IMR-90 (cell line): ENCODE data around the gene NT5DC1. TPM values are rescaled to one million over a fixed set of nuclear protein-coding genes. Genes with fewer than 3 reads are reported as not detected.

ENCODE experiments used
- ATAC-seq: fragments of 200-7000 bp; cut with Tn5 transposase; 2 replicates; pipeline ENCODE4 v1.9.1; 2020; ENCODE audit warnings: low read depth, mild to moderate bottlenecking, moderate library complexity
- BruUV-seq: library from RNA; stranded (reverse); fragments of 400-500 nt; replicated peaks from 2 replicates; lab custom pipeline; 2021; lab: Mats Ljungman, UMichigan
- CTCF ChIA-PET: fragments of 300-600 bp; formaldehyde crosslinking; extraction: SDS; loops from one replicate; lab custom pipeline; 2021; ENCODE audit warnings: antibody characterized with exemption; lab: Yijun Ruan, JAX
- POLR2A ChIA-PET: fragments of 300-600 bp; sonication (Branson Sonifier 250); formaldehyde crosslinking; loops from one replicate; lab custom pipeline; 2022; ENCODE audit warnings: antibody characterized with exemption; ENCODE audit not compliant: unreplicated experiment; lab: Charles Lee
- DNase-seq: peaks from one replicate; pipeline ENCODE4 v3.0.0; 2013
- H2AFZ ChIP-seq: replicated peaks from 2 replicates; pipeline ENCODE3; 2013; ENCODE audit warnings: low read length, mild to moderate bottlenecking; ENCODE audit not compliant: poor library complexity
- H2AK5ac ChIP-seq: 2 replicates; pipeline ENCODE4 v1.6.1; 2013; ENCODE audit warnings: low read depth, low read length, inconsistent platforms
- H2AK9ac ChIP-seq: replicated peaks from 2 replicates; pipeline ENCODE3; 2013; ENCODE audit warnings: mild to moderate bottlenecking, low read depth, low read length, moderate library complexity; ENCODE audit not compliant: poor library complexity
- H2BK120ac ChIP-seq: 2 replicates; pipeline ENCODE4 v1.6.1; 2013; ENCODE audit warnings: low read depth, low read length, inconsistent platforms
- H2BK15ac ChIP-seq: 3 replicates; pipeline ENCODE4 v1.6.1; 2013; ENCODE audit warnings: low read depth, low read length, inconsistent platforms
- H2BK20ac ChIP-seq: 2 replicates; pipeline ENCODE4 v1.6.1; 2013; ENCODE audit warnings: low read depth, mild to moderate bottlenecking, inconsistent platforms, low read length, moderate library complexity
- H2BK5ac ChIP-seq: 2 replicates; pipeline ENCODE4 v1.6.1; 2013; ENCODE audit warnings: mild to moderate bottlenecking, low read depth, low read length, inconsistent platforms; ENCODE audit not compliant: poor library complexity, severe bottlenecking
- H3K14ac ChIP-seq: replicated peaks from 2 replicates; pipeline ENCODE4 v1.6.1; 2013; ENCODE audit warnings: low read depth, low read length, inconsistent platforms
- H3K18ac ChIP-seq: 2 replicates; pipeline ENCODE4 v1.6.1; 2013; ENCODE audit warnings: low read depth, low read length, control low read depth
- H3K23ac ChIP-seq: 2 replicates; pipeline ENCODE4 v1.6.1; 2013; ENCODE audit warnings: low read depth, low read length, inconsistent platforms
- H3K27ac ChIP-seq: 2 replicates; pipeline ENCODE4 v1.5.1; 2013; ENCODE audit warnings: mild to moderate bottlenecking, control low read depth, low read length; ENCODE audit not compliant: insufficient read depth
- H3K27me3 ChIP-seq: 2 replicates; pipeline ENCODE4 v1.6.1; 2013; ENCODE audit warnings: low read length; ENCODE audit not compliant: control insufficient read depth, insufficient read depth
- H3K36me3 ChIP-seq: 2 replicates; pipeline ENCODE4 v1.6.1; 2013; ENCODE audit warnings: low read length, mixed read lengths; ENCODE audit not compliant: control insufficient read depth, insufficient read depth
- H3K4ac ChIP-seq: 2 replicates; pipeline ENCODE4 v1.6.1; 2013; ENCODE audit warnings: low read depth, low read length, inconsistent platforms
- H3K4me1 ChIP-seq: 2 replicates; pipeline ENCODE4 v1.6.1; 2013; ENCODE audit warnings: low read length, mixed read lengths; ENCODE audit not compliant: control insufficient read depth, insufficient read depth
- H3K4me2 ChIP-seq: 2 replicates; pipeline ENCODE4 v1.6.1; 2013; ENCODE audit warnings: low read depth, mild to moderate bottlenecking, control low read depth, low read length, moderate library complexity
- H3K4me3 ChIP-seq: 2 replicates; pipeline ENCODE4 v1.5.1; 2013; ENCODE audit warnings: low read depth, mild to moderate bottlenecking, control low read depth, low read length, moderate library complexity; ENCODE audit not compliant: insufficient read depth
- H3K56ac ChIP-seq: 2 replicates; pipeline ENCODE4 v1.6.1; 2013; ENCODE audit warnings: low read length, inconsistent platforms; ENCODE audit not compliant: insufficient read depth; ENCODE audit errors: extremely low read depth
- H3K79me1 ChIP-seq, 2 experiments: 2 replicates each; pipeline ENCODE4 v1.6.1; 2013; ENCODE audit warnings: low read length in 2 of 2, inconsistent platforms in 1 of 2, low read depth in 1 of 2
- H3K9ac ChIP-seq: 2 replicates; pipeline ENCODE4 v1.6.1; 2013; ENCODE audit warnings: low read depth, low read length, control low read depth
- H3K9me1 ChIP-seq: 2 replicates; pipeline ENCODE4 v1.6.1; 2013; ENCODE audit warnings: low read length, inconsistent platforms; ENCODE audit not compliant: insufficient read depth
- H3K9me3 ChIP-seq: 2 replicates; pipeline ENCODE4 v1.6.1; 2013; ENCODE audit warnings: low read length; ENCODE audit not compliant: control insufficient read depth, insufficient read depth
- H4K20me1 ChIP-seq: 2 replicates; pipeline ENCODE4 v1.6.1; 2013; ENCODE audit warnings: low read length, inconsistent platforms; ENCODE audit not compliant: insufficient read depth
- H4K5ac ChIP-seq: 2 replicates; pipeline ENCODE4 v1.6.1; 2013; ENCODE audit warnings: mild to moderate bottlenecking, low read depth, low read length, control low read depth
- H4K8ac ChIP-seq, 2 experiments: 2 replicates each; pipeline ENCODE4 v1.6.1; 2013; ENCODE audit warnings: low read depth in 2 of 2, low read length in 2 of 2, control low read depth in 1 of 2, inconsistent platforms in 1 of 2
- H4K91ac ChIP-seq: 2 replicates; pipeline ENCODE4 v1.6.1; 2013; ENCODE audit warnings: low read depth, low read length, inconsistent platforms; ENCODE audit not compliant: insufficient read depth
- BHLHE40 ChIP-seq: fragments of 150-350 bp; IDR thresholded peaks from 2 replicates; pipeline ENCODE4 v1.6.1; 2016; ENCODE audit warnings: mild to moderate bottlenecking, low read depth, low read length
- CEBPB ChIP-seq: IDR thresholded peaks from 2 replicates; pipeline ENCODE4 v1.6.1; 2012; ENCODE audit warnings: low read depth, low read length, improper control_type of control experiment
- CHD1 ChIP-seq: IDR thresholded peaks from 2 replicates; pipeline ENCODE4 v1.6.1; 2012; ENCODE audit warnings: low read depth, low read length, improper control_type of control experiment
- CTCF ChIP-seq: conservative IDR thresholded peaks from 2 replicates; pipeline ENCODE4 v1.5.1; 2012; ENCODE audit warnings: mild to moderate bottlenecking, low read depth, low read length, improper control_type of control experiment
- ELK1 ChIP-seq: fragments of 150-350 bp; IDR thresholded peaks from 2 replicates; pipeline ENCODE4 v1.6.1; 2016; ENCODE audit warnings: low read depth, mild to moderate bottlenecking, low read length, moderate library complexity, borderline replicate concordance
- FOS ChIP-seq: fragments of 150-350 bp; IDR thresholded peaks from 2 replicates; pipeline ENCODE4 v1.6.1; 2016; ENCODE audit warnings: low read depth, low read length
- MAFK ChIP-seq: IDR thresholded peaks from 2 replicates; pipeline ENCODE4 v1.6.1; 2012; ENCODE audit warnings: low read depth, low read length, improper control_type of control experiment
- MAZ ChIP-seq: IDR thresholded peaks from 2 replicates; pipeline ENCODE4 v1.6.1; 2012; ENCODE audit warnings: low read depth, mild to moderate bottlenecking, low read length, improper control_type of control experiment, moderate library complexity, borderline replicate concordance
- MXI1 ChIP-seq: IDR thresholded peaks from 2 replicates; pipeline ENCODE4 v1.6.1; 2012; ENCODE audit warnings: low read depth, mild to moderate bottlenecking, low read length, moderate library complexity, borderline replicate concordance
- NFE2L2 ChIP-seq: fragments of 150-350 bp; IDR thresholded peaks from 2 replicates; pipeline ENCODE4 v1.6.1; 2016; ENCODE audit warnings: low read depth, mild to moderate bottlenecking, low read length
- POLR2A ChIP-seq: IDR thresholded peaks from 2 replicates; pipeline ENCODE4 v1.6.1; 2012; ENCODE audit warnings: mild to moderate bottlenecking, low read depth, low read length
- RAD21 ChIP-seq: IDR thresholded peaks from 2 replicates; pipeline ENCODE4 v1.6.1; 2012; ENCODE audit warnings: low read length, improper control_type of control experiment
- RCOR1 ChIP-seq: IDR thresholded peaks from 2 replicates; pipeline ENCODE4 v1.6.1; 2012; ENCODE audit warnings: mild to moderate bottlenecking, low read length, improper control_type of control experiment; ENCODE audit not compliant: insufficient replicate concordance
- RFX5 ChIP-seq: IDR thresholded peaks from 2 replicates; pipeline ENCODE4 v1.8.0; 2012; ENCODE audit warnings: low read depth, mild to moderate bottlenecking, low read length, moderate library complexity
- SMC3 ChIP-seq: fragments of 150-350 bp; IDR thresholded peaks from 2 replicates; pipeline ENCODE4 v1.6.1; 2016; ENCODE audit warnings: low read depth, mild to moderate bottlenecking, antibody characterized with exemption, low read length, moderate library complexity
- WGBS, 2 experiments: methylation state at CpG; one replicate each; pipeline versions ENCODE4 v1.1.5 to v1.1.7; 2013; ENCODE audit warnings: missing lambda C conversion rate in 2 of 2; ENCODE audit not compliant: insufficient read length in 1 of 2; ENCODE audit errors: extremely low coverage in 2 of 2; 5-methylcytosine and 5-hydroxymethylcytosine counted together
- dilution Hi-C: fragments of 300-500 bp; cut with HindIII; formaldehyde crosslinking; loops from one replicate; pipeline ENCODE4 v1.14.3; 2018; ENCODE audit warnings: low sequenced_read_pairs; ENCODE audit not compliant: unreplicated experiment
- in situ Hi-C: fragments of 300-500 bp; cut with MboI; formaldehyde crosslinking; loops from 3 replicates; pipeline ENCODE4 v1.14.3; 2019; ENCODE audit warnings: low sequenced_read_pairs, inconsistent platforms, mixed read lengths
- intact Hi-C: fragments of 100-400 bp; cut with micrococcal nuclease; formaldehyde crosslinking; loops from 2 replicates; pipeline ENCODE4 v1.10.0; 2022
- polyA plus RNA-seq, 3 experiments: library from polyadenylated mRNA; depleted of rRNA; stranded (reverse); fragments of >200 nt; gene quantifications; 2 replicates each; pipeline ENCODE4 v1.2.3, GENCODE V29; 2012; ENCODE audit warnings: low replicate concordance in 1 of 3
- total RNA-seq: library from RNA; depleted of rRNA; stranded (reverse); fragments of >200 nt; gene quantifications from 2 replicates; pipeline ENCODE4 v1.2.3, GENCODE V29; 2012
- TF ChIP-seq, protein P1 (sequence below): fragments of 150-350 bp; IDR thresholded peaks from 2 replicates; pipeline ENCODE4 v1.6.1; 2017; ENCODE audit warnings: mild to moderate bottlenecking, antibody characterized with exemption, low read length, low read depth

The NT5DC1 gene
- total and polyA plus RNA-seq, 2 of the 4 experiments (the other 2 are of a cell fraction) = 11.7 to 16.8 TPM

- ATAC-seq (no peak), DNase-seq (no peak)
- Histone ChIP-seq H2BK5ac (no peak overlapping the region), H3K4me3 (no peak overlapping the region), H2BK20ac (no peak overlapping the region), H2AFZ (no peak overlapping the region), H3K23ac (no peak overlapping the region), H2AK5ac (no peak overlapping the region), H3K9ac (no peak overlapping the region), H3K27me3 (no peaks in the 10 kb centered on the region), H3K9me3 (no peaks in the 10 kb centered on the region), H3K4me1 (no peaks in the 10 kb centered on the region), H3K18ac (no peak overlapping the region), H3K14ac (no peak overlapping the region), H3K56ac (no peak overlapping the region), H3K79me1 (no peaks in the 10 kb centered on the region), H3K4me2 (no peak overlapping the region), H4K91ac (no peak overlapping the region), H3K4ac (no peak overlapping the region), H3K27ac (no peak overlapping the region), H4K20me1 (no peaks in the 10 kb centered on the region), H2BK120ac (no peak overlapping the region), H2BK15ac (no peak overlapping the region), H3K36me3 (peaks cover 2% of the 10 kb centered on the region; the same call in 1 of the 2 replicates), H3K9me1 (no peaks in the 10 kb centered on the region; the same call in 1 of the 2 replicates), H2AK9ac (no peak overlapping the region), H4K8ac (no peak overlapping the region), H4K5ac (no peak overlapping the region)
- intact Hi-C loops (no loop called here), dilution Hi-C loops (no loop called here), in situ Hi-C loops (no loop called here)
- ChIA-PET POLR2A (no interaction called here), CTCF (no interaction called here)
- TF ChIP-seq POLR2A = no peak
- TF ChIP-seq, protein P1, sequence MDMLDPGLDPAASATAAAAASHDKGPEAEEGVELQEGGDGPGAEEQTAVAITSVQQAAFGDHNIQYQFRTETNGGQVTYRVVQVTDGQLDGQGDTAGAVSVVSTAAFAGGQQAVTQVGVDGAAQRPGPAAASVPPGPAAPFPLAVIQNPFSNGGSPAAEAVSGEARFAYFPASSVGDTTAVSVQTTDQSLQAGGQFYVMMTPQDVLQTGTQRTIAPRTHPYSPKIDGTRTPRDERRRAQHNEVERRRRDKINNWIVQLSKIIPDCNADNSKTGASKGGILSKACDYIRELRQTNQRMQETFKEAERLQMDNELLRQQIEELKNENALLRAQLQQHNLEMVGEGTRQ = no peak
- no peak for TF ChIP-seq NFE2L2
- TF ChIP-seq MXI1 = no peak
- no peak for TF ChIP-seq CEBPB
- no peak for TF ChIP-seq SMC3
- no peak for TF ChIP-seq CHD1
- no peak for TF ChIP-seq MAFK
- TF ChIP-seq MAZ = no peak
- no peak for TF ChIP-seq ELK1
- no peak for TF ChIP-seq FOS
- no peak for TF ChIP-seq RFX5
- no peak for TF ChIP-seq RAD21
- no peak for TF ChIP-seq RCOR1
- TF ChIP-seq BHLHE40 = no peak
- TF ChIP-seq CTCF = no peak
- no CpG with 5 or more reads among the region's 3 CpGs for WGBS, 2 experiments
- no TSS peak for BruUV-seq
Measured at GRCh38 chr6:116120430-116120829, 19.8 kb downstream of the NT5DC1 start.
